Type B pancreatic cell (in vitro differentiated cells): ENCODE results near the gene CCDC57. TPM values are rescaled to one million over a fixed set of nuclear protein-coding genes. Genes with fewer than 3 reads are reported as not detected.

Experiments
- DNase-seq: peaks from one replicate; pipeline ENCODE4 v3.0.0; 2021; ENCODE audit warnings: mixed read lengths; ENCODE audit not compliant: unreplicated experiment; ENCODE audit errors: extremely low spot score
- H3K27ac Mint-ChIP-seq: 2 replicates; pipeline ENCODE4 v1.8.0; 2021; ENCODE audit warnings: mild to moderate bottlenecking, mixed read lengths
- H3K27me3 Mint-ChIP-seq: 2 replicates; pipeline ENCODE4 v1.8.0; 2021; ENCODE audit warnings: mixed read lengths
- H3K36me3 Mint-ChIP-seq: 2 replicates; pipeline ENCODE4 v1.8.0; 2021; ENCODE audit warnings: mixed read lengths
- H3K4me1 Mint-ChIP-seq: one replicate; pipeline ENCODE4 v1.8.0; 2021; ENCODE audit warnings: mixed read lengths; ENCODE audit not compliant: unreplicated experiment
- H3K4me3 Mint-ChIP-seq: 2 replicates; pipeline ENCODE4 v1.8.0; 2021; ENCODE audit warnings: mild to moderate bottlenecking, mixed read lengths
- H3K9me3 Mint-ChIP-seq: 2 replicates; pipeline ENCODE4 v1.8.0; 2021; ENCODE audit warnings: mixed read lengths
- total RNA-seq: library from RNA; stranded (reverse); gene quantifications from 2 replicates; pipeline ENCODE4 v1.2.1, GENCODE V29; 2021; ENCODE audit warnings: low replicate concordance
- TF ChIP-seq, protein P1 (sequence below): fragments of 200-600 bp; sonication (generic); conservative IDR thresholded peaks from 2 replicates; pipeline ENCODE4 v1.5.0; 2021; ENCODE audit warnings: antibody characterized with exemption, mild to moderate bottlenecking

CCDC57 gene
- total RNA-seq, 1 donor from 2014 or later: 58.7 TPM

GRCh38 chr17:82072827-82073226, 139.8 kb downstream of the CCDC57 start:
- TF ChIP-seq, protein P1, sequence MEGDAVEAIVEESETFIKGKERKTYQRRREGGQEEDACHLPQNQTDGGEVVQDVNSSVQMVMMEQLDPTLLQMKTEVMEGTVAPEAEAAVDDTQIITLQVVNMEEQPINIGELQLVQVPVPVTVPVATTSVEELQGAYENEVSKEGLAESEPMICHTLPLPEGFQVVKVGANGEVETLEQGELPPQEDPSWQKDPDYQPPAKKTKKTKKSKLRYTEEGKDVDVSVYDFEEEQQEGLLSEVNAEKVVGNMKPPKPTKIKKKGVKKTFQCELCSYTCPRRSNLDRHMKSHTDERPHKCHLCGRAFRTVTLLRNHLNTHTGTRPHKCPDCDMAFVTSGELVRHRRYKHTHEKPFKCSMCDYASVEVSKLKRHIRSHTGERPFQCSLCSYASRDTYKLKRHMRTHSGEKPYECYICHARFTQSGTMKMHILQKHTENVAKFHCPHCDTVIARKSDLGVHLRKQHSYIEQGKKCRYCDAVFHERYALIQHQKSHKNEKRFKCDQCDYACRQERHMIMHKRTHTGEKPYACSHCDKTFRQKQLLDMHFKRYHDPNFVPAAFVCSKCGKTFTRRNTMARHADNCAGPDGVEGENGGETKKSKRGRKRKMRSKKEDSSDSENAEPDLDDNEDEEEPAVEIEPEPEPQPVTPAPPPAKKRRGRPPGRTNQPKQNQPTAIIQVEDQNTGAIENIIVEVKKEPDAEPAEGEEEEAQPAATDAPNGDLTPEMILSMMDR: no peak
- H3K27me3 Mint-ChIP-seq: peaks cover 15% of the 10 kb centered on the region
- no peaks in the 10 kb centered on the region for H3K9me3 Mint-ChIP-seq
- H3K4me1 Mint-ChIP-seq: no peaks in the 10 kb centered on the region
- no peaks in the 10 kb centered on the region for H3K36me3 Mint-ChIP-seq
- no peak overlapping the region for H3K4me3 Mint-ChIP-seq
- no peak overlapping the region for H3K27ac Mint-ChIP-seq
- DNase-seq: no peak

DNA sequence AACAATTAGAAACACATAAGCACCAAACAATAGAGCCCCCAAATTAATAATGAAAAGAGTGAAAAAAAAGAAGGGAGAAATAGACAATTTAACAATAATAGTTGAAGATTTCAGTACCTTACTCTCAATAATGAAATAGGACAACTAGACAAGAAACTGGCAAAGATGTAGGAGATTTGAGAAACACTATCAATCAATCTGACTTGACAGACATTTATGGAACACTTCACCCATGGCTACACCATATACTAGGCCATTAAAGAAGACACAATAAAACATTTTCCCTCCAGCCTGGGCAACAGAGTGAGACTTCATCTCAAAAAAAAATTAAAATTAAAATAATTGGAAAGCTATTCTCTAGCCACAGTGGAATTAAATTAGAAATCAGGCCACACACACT, 142.0 kb downstream of the CCDC57 start:
- Mint-ChIP-seq H3K4me1 (no peaks in the 10 kb centered on the region), H3K27me3 (peaks cover 15% of the 10 kb centered on the region), H3K36me3 (no peaks in the 10 kb centered on the region), H3K27ac (no peak overlapping the region), H3K4me3 (no peak overlapping the region), H3K9me3 (no peaks in the 10 kb centered on the region)
- TF ChIP-seq, protein P1: no peak
- no peak for DNase-seq

- Mint-ChIP-seq H3K9me3 (no peaks in the 10 kb centered on the region), H3K27ac (peak within 1 kb of the TSS; percentile 70), H3K27me3 (no peaks in the 10 kb centered on the region), H3K36me3 (no peaks in the 10 kb centered on the region), H3K4me3 (peak within 1 kb of the TSS; percentile 88), H3K4me1 (no peaks in the 10 kb centered on the region)
- no peak for DNase-seq
- TF ChIP-seq, protein P1: no peak
These were observed 146.9 kb downstream of the CCDC57 start, which contains the start of gene DUS1L for GRCh38 chr17:82065638-82066303. Gene DUS1L (minus strand): TSS chr17:82065804. CDS start chr17:82065059, 745 bp downstream.

DNA sequence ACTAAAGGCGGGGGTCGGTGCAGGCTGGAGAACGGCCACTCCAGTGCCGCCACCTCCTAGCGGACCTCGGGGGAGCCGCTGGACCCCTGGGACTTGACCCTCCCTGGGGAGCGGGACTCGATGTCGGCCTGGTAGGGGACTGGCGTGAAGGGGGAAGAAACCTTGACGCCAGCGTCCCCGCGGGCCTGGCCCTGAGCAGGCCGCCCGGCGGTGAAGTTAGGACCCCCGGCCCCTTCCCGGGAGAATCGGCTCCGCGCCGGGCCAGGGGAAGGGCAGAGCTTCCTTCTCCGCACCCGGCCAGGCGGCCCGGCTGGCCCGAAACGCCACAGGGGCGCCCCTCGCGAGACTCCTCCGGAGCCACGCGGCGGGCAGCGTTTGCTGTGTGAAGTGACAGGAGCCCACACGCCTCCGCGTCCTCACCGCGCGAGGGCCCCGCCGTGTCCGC, 147.4 kb downstream of the CCDC57 start:
- DNase-seq: no peak
- H3K27me3 Mint-ChIP-seq: no peaks in the 10 kb centered on the region
- no peaks in the 10 kb centered on the region for H3K36me3 Mint-ChIP-seq
- H3K27ac Mint-ChIP-seq: no peak overlapping the region
- H3K4me1 Mint-ChIP-seq: no peaks in the 10 kb centered on the region
- TF ChIP-seq, protein P1: no peak
- H3K9me3 Mint-ChIP-seq: no peaks in the 10 kb centered on the region
- H3K4me3 Mint-ChIP-seq: peak overlapping the region; percentile 75

GRCh38 chr17:82064433-82065192, 148.0 kb downstream of the CCDC57 start:
- H3K27ac Mint-ChIP-seq: no peak overlapping the region
- TF ChIP-seq, protein P1: no peak
- DNase-seq: no peak
- H3K4me3 Mint-ChIP-seq: peak overlapping the region; percentile 75
- H3K27me3 Mint-ChIP-seq: no peaks in the 10 kb centered on the region
- no peaks in the 10 kb centered on the region for H3K4me1 Mint-ChIP-seq
- H3K36me3 Mint-ChIP-seq: no peaks in the 10 kb centered on the region
- H3K9me3 Mint-ChIP-seq: no peaks in the 10 kb centered on the region
